Brain microvascular endothelial cell (primary cell): ENCODE data around the gene MAGEC3.

Experiments used
- DNase-seq: peaks from one replicate; pipeline ENCODE4 v3.0.0-alpha.2; 2020
- H3K27ac ChIP-seq: fragments of 250-450 bp; sonication (Bioruptor Pico); 2 replicates; pipeline ENCODE4 v1.5.1; 2020; ENCODE audit warnings: mild to moderate bottlenecking, moderate library complexity
- H3K27me3 ChIP-seq: fragments of 250-450 bp; sonication (Bioruptor Pico); replicated peaks from 2 replicates; pipeline ENCODE4 v1.5.1; 2020; ENCODE audit warnings: mild to moderate bottlenecking
- H3K36me3 ChIP-seq: fragments of 250-450 bp; sonication (Bioruptor Pico); replicated peaks from 2 replicates; pipeline ENCODE4 v1.5.1; 2020; ENCODE audit warnings: mild to moderate bottlenecking
- H3K4me3 ChIP-seq: 2 replicates; pipeline ENCODE4 v1.5.1; 2011; ENCODE audit warnings: low read depth, mild to moderate bottlenecking, control low read depth, low read length, moderate library complexity
- CTCF ChIP-seq: IDR thresholded peaks from 2 replicates; pipeline ENCODE4 v1.5.1; 2011; ENCODE audit warnings: low read depth, mild to moderate bottlenecking, moderate library complexity, low read length, control low read depth, inconsistent platforms; ENCODE audit errors: missing control alignments
- in situ Hi-C: cut with HindIII; loops from 2 replicates; pipeline ENCODE4 v1.10.0; 2017; ENCODE audit warnings: low sequenced_read_pairs, low pct_ligation_motif_present

Gene MAGEC3

DNA sequence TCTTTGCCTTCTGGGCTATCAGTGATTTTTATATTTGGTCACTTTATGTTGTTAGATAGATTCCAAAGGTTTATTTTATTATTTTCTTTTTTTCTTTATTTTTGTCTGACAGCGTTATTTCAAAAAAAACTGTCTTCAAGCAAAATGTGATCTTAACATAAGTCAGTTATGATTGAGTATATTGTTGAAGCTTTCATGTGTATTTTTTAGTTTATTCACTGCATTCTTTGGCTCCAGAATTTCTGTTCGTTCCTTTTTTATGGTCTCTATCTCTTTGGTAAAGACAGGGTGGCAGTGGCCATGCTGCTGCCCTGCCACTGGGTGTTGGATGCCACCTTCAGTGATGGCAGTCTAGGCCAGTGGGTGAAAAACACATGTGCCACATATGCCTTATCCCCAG lies at the start of gene MAGEC3:
Gene MAGEC3, plus strand, starts transcription at position 301 of the 400 bp plus-strand sequence. Its CDS starts 0 bp downstream, at position 301.
- no peak for DNase-seq
- no peak within 1 kb of the TSS for H3K27ac ChIP-seq
- H3K36me3 ChIP-seq = no peaks in the 10 kb centered on the region
- no peak for TF ChIP-seq CTCF
- H3K4me3 ChIP-seq = no peak within 1 kb of the TSS
- in situ Hi-C loops = no loop called here
- no peaks in the 10 kb centered on the region for H3K27me3 ChIP-seq

GRCh38 chrX:141791856-141792255 lies 46.3 kb upstream of the MAGEC3 start:
- no peak for TF ChIP-seq CTCF
- H3K36me3 ChIP-seq = no peaks in the 10 kb centered on the region
- no peaks in the 10 kb centered on the region for H3K27me3 ChIP-seq
- no peak overlapping the region for H3K27ac ChIP-seq
- DNase-seq = no peak
- in situ Hi-C loops = no loop called here
- H3K4me3 ChIP-seq = no peak overlapping the region

GRCh38 chrX:141811438-141811837 lies 26.7 kb upstream of the MAGEC3 start:
- Histone ChIP-seq H3K36me3 (no peaks in the 10 kb centered on the region), H3K27me3 (no peaks in the 10 kb centered on the region), H3K27ac (no peak overlapping the region), H3K4me3 (no peak overlapping the region)
- in situ Hi-C loops = no loop called here
- no peak for TF ChIP-seq CTCF
- DNase-seq = no peak

- H3K27ac ChIP-seq = no peak overlapping the region
- TF ChIP-seq CTCF = no peak
- no peak overlapping the region for H3K4me3 ChIP-seq
- H3K27me3 ChIP-seq = no peaks in the 10 kb centered on the region
- DNase-seq = no peak
- no peaks in the 10 kb centered on the region for H3K36me3 ChIP-seq
- in situ Hi-C loops = no loop called here
These were observed 23.8 kb upstream of the MAGEC3 start for GRCh38 chrX:141814213-141814857.

- no peak for DNase-seq
- TF ChIP-seq CTCF = no peak
- in situ Hi-C loops = no loop called here
- no peaks in the 10 kb centered on the region for H3K36me3 ChIP-seq
- no peak overlapping the region for H3K27ac ChIP-seq
- H3K27me3 ChIP-seq = no peaks in the 10 kb centered on the region
- no peak overlapping the region for H3K4me3 ChIP-seq
These were observed 22.2 kb upstream of the MAGEC3 start for GRCh38 chrX:141815904-141816303.

- H3K36me3 ChIP-seq = no peaks in the 10 kb centered on the region
- no peak overlapping the region for H3K27ac ChIP-seq
- no peak overlapping the region for H3K4me3 ChIP-seq
- H3K27me3 ChIP-seq = no peaks in the 10 kb centered on the region
- in situ Hi-C loops = no loop called here
- DNase-seq = no peak
- TF ChIP-seq CTCF = no peak
These were observed 5.9 kb upstream of the MAGEC3 start for GRCh38 chrX:141832247-141832646.
